ENCODE results near the gene TGM3.
"Not testable (repeated sequence)": the region's sequence is repeated elsewhere in the genome, so short reads cannot be mapped to it uniquely, and the experiment has no call there.

The TGM3 gene

GRCh38 chr20:2261629-2262028, 34.2 kb upstream of the TGM3 start:
- ChIA-PET CTCF (no interaction called here), POLR2A (no interaction called here)
- no peak overlapping the region for H3K4me3 ChIP-seq (ENCODE audit: low read depth, low read length)
- no peak for TF ChIP-seq CTCF (IDR thresholded peaks at IDR 0.05; ENCODE audit: insufficient read depth, low read length, missing control alignments)
- DNase-seq (ENCODE audit: low read depth, low spot score): no peak

DNA sequence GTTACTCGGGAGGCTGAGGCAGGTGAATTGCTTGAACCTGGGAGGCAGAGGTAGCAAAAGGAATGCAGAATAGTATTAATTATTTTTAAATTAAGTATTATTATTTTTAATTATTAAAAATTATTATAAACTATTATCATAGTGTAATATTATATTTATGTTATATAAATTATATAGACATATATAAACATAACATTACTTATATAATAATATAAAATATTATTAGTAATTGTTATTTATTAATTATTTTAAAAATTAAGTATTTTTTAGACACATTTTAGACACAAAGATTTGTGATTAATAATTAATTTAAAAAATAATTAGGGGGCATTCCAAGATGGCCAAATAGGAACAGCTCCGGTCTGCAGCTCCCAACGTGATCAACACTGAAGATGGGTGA, 31.7 kb upstream of the TGM3 start:
- H3K4me3 ChIP-seq (ENCODE audit: low read depth, low read length): no peak overlapping the region
- POLR2A ChIA-PET: no interaction called here
- no peak for DNase-seq (ENCODE audit: low read depth, low spot score)
- CTCF ChIA-PET: interaction anchor here (1.0 kb wide), 1 partner anchor 10 kb away, joined by 3 read pairs; no protein-coding TSS in a partner anchor
- TF ChIP-seq CTCF (IDR thresholded peaks at IDR 0.05; ENCODE audit: insufficient read depth, low read length, missing control alignments): no peak

GRCh38 chr20:2264621-2265374, 31.0 kb upstream of the TGM3 start:
- POLR2A ChIA-PET; DNase-seq (ENCODE audit: low read depth, low spot score); H3K4me3 ChIP-seq (ENCODE audit: low read depth, low read length): not testable (repeated sequence)
- CTCF ChIA-PET: interaction anchor here (1.0 kb wide), 1 partner anchor 9 kb away, joined by 3 read pairs; no protein-coding TSS in a partner anchor

DNA sequence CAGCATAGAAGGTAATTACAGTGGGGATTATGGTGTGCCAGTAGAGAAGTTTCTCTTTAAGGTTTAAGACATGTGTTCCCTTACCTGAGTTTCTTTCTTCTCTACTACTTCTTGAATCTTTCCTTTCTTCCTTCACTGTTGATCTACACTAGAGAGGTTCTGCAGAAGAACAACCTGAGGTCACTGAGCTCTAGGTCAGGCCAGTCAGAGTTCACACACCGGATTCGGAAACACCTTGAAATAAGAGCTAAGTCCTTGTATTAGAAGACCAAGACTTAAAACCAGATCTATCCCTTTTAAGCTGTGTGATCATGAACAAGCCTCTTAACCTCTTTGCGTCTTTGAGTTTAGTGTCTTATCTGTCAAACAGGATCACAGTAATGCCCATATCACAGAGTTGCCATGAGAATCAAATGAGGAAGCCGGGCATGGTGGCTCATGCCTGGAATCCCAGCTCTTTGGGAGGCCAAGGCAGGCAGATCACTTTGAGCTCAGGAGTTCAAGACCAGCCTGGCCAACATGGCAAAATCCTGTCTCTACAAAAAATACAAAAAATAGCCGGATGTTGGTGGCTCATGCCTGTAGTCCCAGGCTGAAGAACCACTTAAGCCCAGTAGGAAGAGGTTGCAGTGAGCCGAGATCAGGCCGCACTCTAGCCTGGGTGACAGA, 22.0 kb upstream of the TGM3 start:
- CTCF ChIA-PET: interaction anchor here (1.0 to 1.9 kb wide), 2 partner anchors 9 to 36 kb away, joined by 3 to 6 read pairs; no protein-coding TSS in a partner anchor
- no peak overlapping the region for H3K4me3 ChIP-seq (ENCODE audit: low read depth, low read length)
- POLR2A ChIA-PET: no interaction called here
- TF ChIP-seq CTCF (IDR thresholded peaks at IDR 0.05; ENCODE audit: insufficient read depth, low read length, missing control alignments): no peak
- DNase-seq (ENCODE audit: low read depth, low spot score): no peak

DNA sequence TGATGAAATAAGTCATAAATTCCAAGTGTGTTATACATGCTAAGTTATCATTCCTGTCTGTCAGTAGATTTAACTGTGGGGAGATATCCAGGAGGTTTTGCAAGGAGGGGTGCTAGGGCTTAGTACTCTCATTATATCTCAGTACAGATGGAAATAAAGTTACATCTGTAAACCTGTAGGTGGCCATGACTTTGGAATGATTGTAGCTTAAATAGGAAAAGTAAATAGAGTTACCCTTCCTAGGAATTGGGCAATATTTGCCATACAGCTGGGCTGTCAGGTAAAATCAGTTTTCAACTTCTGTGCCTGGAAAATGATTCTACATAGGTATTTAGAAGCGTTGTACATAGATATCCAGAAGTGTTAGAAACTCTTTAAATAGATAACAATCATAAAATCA, 19.8 kb upstream of the TGM3 start:
- DNase-seq (ENCODE audit: low read depth, low spot score): no peak

GRCh38 chr20:2279253-2279779, 16.5 kb upstream of the TGM3 start:
- no peak for DNase-seq (ENCODE audit: low read depth, low spot score)
- no peak for TF ChIP-seq CTCF (IDR thresholded peaks at IDR 0.05; ENCODE audit: insufficient read depth, low read length, missing control alignments)
- POLR2A ChIA-PET: no interaction called here
- CTCF ChIA-PET: interaction anchor here (1.3 kb wide), 1 partner anchor 175 kb away, joined by 3 read pairs; no protein-coding TSS in a partner anchor
- no peak overlapping the region for H3K4me3 ChIP-seq (ENCODE audit: low read depth, low read length)

More for the DNA sequence above, 19.8 kb upstream of the TGM3 start:
- ChIA-PET POLR2A (no interaction called here), CTCF (no interaction called here)
- TF ChIP-seq CTCF (IDR thresholded peaks at IDR 0.05; ENCODE audit: insufficient read depth, low read length, missing control alignments): no peak
- no peak overlapping the region for H3K4me3 ChIP-seq (ENCODE audit: low read depth, low read length)

Measured in AG04449 (cell line).